NB4 (cell line): Measurements from ENCODE around the gene ACER3.
"Not testable (repeated sequence)": the region's sequence is repeated elsewhere in the genome, so short reads cannot be mapped to it uniquely, and the experiment has no call there.

Source experiments
- DNase-seq: peaks from one replicate; pipeline ENCODE4 v3.0.0; 2010; ENCODE audit warnings: low read depth
- H3K4me3 ChIP-seq: one replicate; pipeline ENCODE4 v1.5.1; 2011; ENCODE audit warnings: mild to moderate bottlenecking, low read depth, low read length, moderate library complexity
- MYC ChIP-seq: IDR thresholded peaks from 2 replicates; pipeline ENCODE4 v1.6.1; 2011; ENCODE audit warnings: low read depth, low read length
- POLR2A ChIP-seq: IDR thresholded peaks from 2 replicates; pipeline ENCODE4 v1.6.1; 2011; ENCODE audit warnings: mild to moderate bottlenecking; ENCODE audit not compliant: insufficient read length; ENCODE audit errors: extremely low read depth
- TF ChIP-seq, protein P1 (sequence below): IDR thresholded peaks from 2 replicates; pipeline ENCODE4 v1.6.1; 2011; ENCODE audit warnings: low read depth, low read length
- TF ChIP-seq, protein P2 (sequence below): IDR thresholded peaks from one replicate; pipeline ENCODE4 v1.5.1; 2012; ENCODE audit warnings: low read depth, low read length

ACER3 gene

GRCh38 chr11:76891285-76891684 lies 30.6 kb downstream of the ACER3 start:
- TF ChIP-seq, protein P1, sequence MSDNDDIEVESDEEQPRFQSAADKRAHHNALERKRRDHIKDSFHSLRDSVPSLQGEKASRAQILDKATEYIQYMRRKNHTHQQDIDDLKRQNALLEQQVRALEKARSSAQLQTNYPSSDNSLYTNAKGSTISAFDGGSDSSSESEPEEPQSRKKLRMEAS = no peak
- TF ChIP-seq, protein P2, sequence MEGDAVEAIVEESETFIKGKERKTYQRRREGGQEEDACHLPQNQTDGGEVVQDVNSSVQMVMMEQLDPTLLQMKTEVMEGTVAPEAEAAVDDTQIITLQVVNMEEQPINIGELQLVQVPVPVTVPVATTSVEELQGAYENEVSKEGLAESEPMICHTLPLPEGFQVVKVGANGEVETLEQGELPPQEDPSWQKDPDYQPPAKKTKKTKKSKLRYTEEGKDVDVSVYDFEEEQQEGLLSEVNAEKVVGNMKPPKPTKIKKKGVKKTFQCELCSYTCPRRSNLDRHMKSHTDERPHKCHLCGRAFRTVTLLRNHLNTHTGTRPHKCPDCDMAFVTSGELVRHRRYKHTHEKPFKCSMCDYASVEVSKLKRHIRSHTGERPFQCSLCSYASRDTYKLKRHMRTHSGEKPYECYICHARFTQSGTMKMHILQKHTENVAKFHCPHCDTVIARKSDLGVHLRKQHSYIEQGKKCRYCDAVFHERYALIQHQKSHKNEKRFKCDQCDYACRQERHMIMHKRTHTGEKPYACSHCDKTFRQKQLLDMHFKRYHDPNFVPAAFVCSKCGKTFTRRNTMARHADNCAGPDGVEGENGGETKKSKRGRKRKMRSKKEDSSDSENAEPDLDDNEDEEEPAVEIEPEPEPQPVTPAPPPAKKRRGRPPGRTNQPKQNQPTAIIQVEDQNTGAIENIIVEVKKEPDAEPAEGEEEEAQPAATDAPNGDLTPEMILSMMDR = no peak
- TF ChIP-seq POLR2A = no peak
- TF ChIP-seq MYC = no peak
- no peak for DNase-seq

GRCh38 chr11:76891793-76892192 lies 31.1 kb downstream of the ACER3 start:
- TF ChIP-seq POLR2A (no peak), MYC (no peak)
- TF ChIP-seq, protein P2 = no peak
- TF ChIP-seq, protein P1 = no peak
- H3K4me3 ChIP-seq = no peak overlapping the region
- DNase-seq = no peak

More at GRCh38 chr11:76891285-76891684, 30.6 kb downstream of the ACER3 start:
- no peak overlapping the region for H3K4me3 ChIP-seq

GRCh38 chr11:76892306-76892705 lies 31.6 kb downstream of the ACER3 start:
- no peak for DNase-seq
- no peak overlapping the region for H3K4me3 ChIP-seq
- TF ChIP-seq MYC = no peak
- TF ChIP-seq POLR2A = no peak
- TF ChIP-seq, protein P1 = no peak
- TF ChIP-seq, protein P2 = no peak

GRCh38 chr11:76897233-76897632 lies 36.5 kb downstream of the ACER3 start:
- no peak for DNase-seq
- TF ChIP-seq, protein P1 = no peak
- TF ChIP-seq POLR2A (no peak), MYC (no peak)
- TF ChIP-seq, protein P2 = no peak
- no peak overlapping the region for H3K4me3 ChIP-seq

DNA sequence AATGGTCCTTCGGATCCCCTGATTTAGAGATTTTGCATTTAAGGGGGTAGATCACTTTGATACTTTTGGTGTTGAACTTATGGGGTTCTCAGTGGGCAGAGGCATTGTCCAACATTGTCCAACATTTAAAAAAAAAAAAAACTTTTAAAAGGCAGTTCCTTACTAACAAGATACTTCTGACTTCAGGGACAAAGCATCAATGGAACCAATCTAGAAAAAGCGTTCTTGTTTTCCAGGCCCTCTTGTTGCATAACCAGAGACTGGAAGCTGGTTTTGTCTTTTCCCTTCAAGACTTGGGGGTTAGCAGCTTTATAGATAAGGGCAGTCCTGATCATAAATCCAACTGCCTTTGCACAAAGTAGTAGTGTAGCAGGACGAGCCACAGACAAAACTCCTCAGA lies 40.4 kb downstream of the ACER3 start:
- no peak for DNase-seq
- TF ChIP-seq POLR2A = no peak
- TF ChIP-seq, protein P1 = no peak
- no peak for TF ChIP-seq MYC
- TF ChIP-seq, protein P2 = no peak
- no peak overlapping the region for H3K4me3 ChIP-seq

DNA sequence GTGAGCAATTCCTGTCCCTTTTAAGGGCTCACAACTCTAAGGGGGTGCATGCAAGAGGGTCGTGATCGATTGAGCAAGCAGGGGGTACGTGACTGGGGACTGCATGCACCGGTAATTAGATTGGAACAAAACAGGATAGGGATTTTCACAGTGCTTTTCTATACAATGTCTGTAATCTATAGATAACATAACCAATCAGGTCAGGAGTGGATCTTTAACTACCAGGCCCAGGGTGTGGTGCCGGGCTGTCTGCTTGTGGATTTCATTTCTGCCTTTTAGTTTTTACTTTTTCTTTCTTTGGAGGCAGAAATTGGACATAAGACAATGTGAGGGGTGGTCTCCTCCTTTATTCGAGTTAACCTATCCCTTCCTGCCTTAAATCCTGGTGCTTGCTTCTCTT lies 40.9 kb downstream of the ACER3 start:
- H3K4me3 ChIP-seq, DNase-seq: not testable (repeated sequence)
